ENCODE data around the gene ZNF326. TPM values are rescaled to one million over a fixed set of nuclear protein-coding genes. Genes with fewer than 3 reads are reported as not detected.

The ZNF326 gene
- polyA plus RNA-seq (2012; ENCODE audit: missing spikeins): 18.1 TPM

GRCh38 chr1:89994805-89995597, at the start of gene ZNF326:
ZNF326 (plus strand) TSS chr1:89995110; CDS start chr1:89995258, 148 bp downstream.
- DNase-seq (ENCODE audit: insufficient read length) (peak; percentile 96), FAIRE-seq (peak; percentile 99)
- TF ChIP-seq POLR2A (IDR thresholded peaks at IDR 0.05; ENCODE audit: low read depth, low read length) (peak; percentile 98), TAF1 (IDR thresholded peaks at IDR 0.05; ENCODE audit: borderline replicate concordance, low read depth, low read length) (peak; percentile 79), POLR2AphosphoS5 (IDR thresholded peaks at IDR 0.05; ENCODE audit: low read depth, low read length) (peak; percentile 92)

GRCh38 chr1:89945852-89946476, 48.9 kb upstream of the ZNF326 start:
- no peak for DNase-seq (ENCODE audit: insufficient read length)
- TF ChIP-seq POLR2A (IDR thresholded peaks at IDR 0.05; ENCODE audit: low read depth, low read length) (no peak), TAF1 (IDR thresholded peaks at IDR 0.05; ENCODE audit: borderline replicate concordance, low read depth, low read length) (no peak), POLR2AphosphoS5 (IDR thresholded peaks at IDR 0.05; ENCODE audit: low read depth, low read length) (no peak)
- peak; percentile 87 for FAIRE-seq

- TF ChIP-seq POLR2A (IDR thresholded peaks at IDR 0.05; ENCODE audit: low read depth, low read length) (no peak), POLR2AphosphoS5 (IDR thresholded peaks at IDR 0.05; ENCODE audit: low read depth, low read length) (no peak), TAF1 (IDR thresholded peaks at IDR 0.05; ENCODE audit: borderline replicate concordance, low read depth, low read length) (no peak)
- peak; percentile 21 for FAIRE-seq
- DNase-seq (ENCODE audit: insufficient read length): no peak
Observed at GRCh38 chr1:89946532-89946931, 48.4 kb upstream of the ZNF326 start.

GRCh38 chr1:89948722-89949345, 46.1 kb upstream of the ZNF326 start:
- FAIRE-seq (no peak), DNase-seq (ENCODE audit: insufficient read length) (no peak)
- TF ChIP-seq TAF1 (IDR thresholded peaks at IDR 0.05; ENCODE audit: borderline replicate concordance, low read depth, low read length) (no peak), POLR2AphosphoS5 (IDR thresholded peaks at IDR 0.05; ENCODE audit: low read depth, low read length) (no peak), POLR2A (IDR thresholded peaks at IDR 0.05; ENCODE audit: low read depth, low read length) (no peak)

- FAIRE-seq (no peak), DNase-seq (ENCODE audit: insufficient read length) (no peak)
Observed at GRCh38 chr1:89949991-89950624, 44.8 kb upstream of the ZNF326 start.

GRCh38 chr1:89950703-89951102, 44.2 kb upstream of the ZNF326 start:
- DNase-seq (ENCODE audit: insufficient read length) (no peak), FAIRE-seq (no peak)
- TF ChIP-seq POLR2AphosphoS5 (IDR thresholded peaks at IDR 0.05; ENCODE audit: low read depth, low read length) (no peak), TAF1 (IDR thresholded peaks at IDR 0.05; ENCODE audit: borderline replicate concordance, low read depth, low read length) (no peak), POLR2A (IDR thresholded peaks at IDR 0.05; ENCODE audit: low read depth, low read length) (no peak)

More at GRCh38 chr1:89949991-89950624, 44.8 kb upstream of the ZNF326 start:
- TF ChIP-seq POLR2A (IDR thresholded peaks at IDR 0.05; ENCODE audit: low read depth, low read length): no peak
- no peak for TF ChIP-seq TAF1 (IDR thresholded peaks at IDR 0.05; ENCODE audit: borderline replicate concordance, low read depth, low read length)
- TF ChIP-seq POLR2AphosphoS5 (IDR thresholded peaks at IDR 0.05; ENCODE audit: low read depth, low read length): no peak

- FAIRE-seq (no peak), DNase-seq (ENCODE audit: insufficient read length) (no peak)
- no peak for TF ChIP-seq POLR2A (IDR thresholded peaks at IDR 0.05; ENCODE audit: low read depth, low read length)
Observed at GRCh38 chr1:89951766-89952604, 42.9 kb upstream of the ZNF326 start.

- no peak for FAIRE-seq
Observed at GRCh38 chr1:89952605-89953130, 42.2 kb upstream of the ZNF326 start.

GRCh38 chr1:89953131-89953626, 41.7 kb upstream of the ZNF326 start:
- no peak for TF ChIP-seq POLR2A (IDR thresholded peaks at IDR 0.05; ENCODE audit: low read depth, low read length)
- no peak for TF ChIP-seq POLR2AphosphoS5 (IDR thresholded peaks at IDR 0.05; ENCODE audit: low read depth, low read length)
- TF ChIP-seq TAF1 (IDR thresholded peaks at IDR 0.05; ENCODE audit: borderline replicate concordance, low read depth, low read length): no peak
- DNase-seq (ENCODE audit: insufficient read length) (no peak), FAIRE-seq (no peak)

More at GRCh38 chr1:89952605-89953130, 42.2 kb upstream of the ZNF326 start:
- no peak for DNase-seq (ENCODE audit: insufficient read length)
- TF ChIP-seq POLR2A (IDR thresholded peaks at IDR 0.05; ENCODE audit: low read depth, low read length) (no peak), TAF1 (IDR thresholded peaks at IDR 0.05; ENCODE audit: borderline replicate concordance, low read depth, low read length) (no peak), POLR2AphosphoS5 (IDR thresholded peaks at IDR 0.05; ENCODE audit: low read depth, low read length) (no peak)

GRCh38 chr1:89953929-89954328, 41.0 kb upstream of the ZNF326 start:
- FAIRE-seq (no peak), DNase-seq (ENCODE audit: insufficient read length) (no peak)
- no peak for TF ChIP-seq TAF1 (IDR thresholded peaks at IDR 0.05; ENCODE audit: borderline replicate concordance, low read depth, low read length)
- TF ChIP-seq POLR2A (IDR thresholded peaks at IDR 0.05; ENCODE audit: low read depth, low read length): no peak
- TF ChIP-seq POLR2AphosphoS5 (IDR thresholded peaks at IDR 0.05; ENCODE audit: low read depth, low read length): no peak
